WTC11 (cell line): ENCODE measurements around the gene CALN1. TPM values are rescaled to one million over a fixed set of nuclear protein-coding genes. Genes with fewer than 3 reads are reported as not detected.

Experiments
- ATAC-seq: fragments of 200-7000 bp; cut with Tn5 transposase; 2 replicates; pipeline ENCODE4 v1.10.0; 2021; ENCODE audit warnings: mild to moderate bottlenecking, moderate library complexity
- CTCF ChIA-PET: fragments of 300-600 bp; sonication (Branson Sonifier 250); formaldehyde crosslinking; loops from one replicate; lab custom pipeline; 2021; ENCODE audit warnings: antibody characterized with exemption; lab: Charles Lee
- POLR2A ChIA-PET: fragments of 350-600 bp; sonication (Branson Sonifier 250); formaldehyde crosslinking; loops from one replicate; lab custom pipeline; 2021; ENCODE audit warnings: antibody characterized with exemption; lab: Charles Lee
- DNase-seq: peaks from one replicate; pipeline ENCODE4 v3.0.0; 2021; ENCODE audit warnings: low spot score
- H3K27ac Mint-ChIP-seq: 2 replicates; pipeline ENCODE4 v1.8.0; 2021; ENCODE audit warnings: mixed read lengths
- H3K27me3 Mint-ChIP-seq: 2 replicates; pipeline ENCODE4 v1.8.0; 2021; ENCODE audit warnings: low read depth, mild to moderate bottlenecking, moderate library complexity, mixed read lengths
- H3K36me3 Mint-ChIP-seq: 2 replicates; pipeline ENCODE4 v1.8.0; 2021; ENCODE audit warnings: mixed read lengths
- H3K4me1 Mint-ChIP-seq: 2 replicates; pipeline ENCODE4 v1.8.0; 2022; ENCODE audit warnings: mixed read lengths
- H3K4me3 Mint-ChIP-seq: 2 replicates; pipeline ENCODE4 v1.8.0; 2021; ENCODE audit warnings: mild to moderate bottlenecking, moderate library complexity, mixed read lengths
- H3K9me3 Mint-ChIP-seq: 2 replicates; pipeline ENCODE4 v1.8.0; 2021; ENCODE audit warnings: mixed read lengths
- CDX4 ChIP-seq: fragments of 250-450 bp; sonication (Bioruptor Pico); IDR thresholded peaks from 2 replicates; pipeline ENCODE4 v1.9.0; 2021; ENCODE audit warnings: moderate library complexity, mild to moderate bottlenecking, inconsistent platforms, borderline replicate concordance
- CREM ChIP-seq: sonication (generic); formaldehyde crosslinking; IDR thresholded peaks from 2 replicates; pipeline ENCODE4 v1.8.1; 2022; ENCODE audit warnings: mild to moderate bottlenecking, missing genetic modification reagents, moderate library complexity
- FOXK1 ChIP-seq: sonication (generic); formaldehyde crosslinking; IDR thresholded peaks from 2 replicates; pipeline ENCODE4 v1.8.0; 2022; ENCODE audit warnings: mild to moderate bottlenecking, moderate library complexity, missing genetic modification reagents
- GTF2I ChIP-seq: fragments of 250-450 bp; sonication (Bioruptor Pico); conservative IDR thresholded peaks from 2 replicates; pipeline ENCODE4 v1.4.0; 2021; ENCODE audit warnings: mild to moderate bottlenecking
- HMGA2 ChIP-seq: fragments of 250-450 bp; sonication (Bioruptor Pico); IDR thresholded peaks from 2 replicates; pipeline ENCODE4 v1.4.0; 2021; ENCODE audit warnings: mild to moderate bottlenecking, moderate library complexity
- JAZF1 ChIP-seq: fragments of 250-450 bp; sonication (Bioruptor Pico); IDR thresholded peaks from 2 replicates; pipeline ENCODE4 v1.9.0; 2021; ENCODE audit warnings: moderate library complexity, mild to moderate bottlenecking, inconsistent platforms
- MLX ChIP-seq: sonication (generic); formaldehyde crosslinking; IDR thresholded peaks from 2 replicates; pipeline ENCODE4 v1.8.1; 2023; ENCODE audit warnings: mild to moderate bottlenecking, missing genetic modification reagents, moderate library complexity
- MXD4 ChIP-seq: fragments of 250-450 bp; sonication (Bioruptor Pico); IDR thresholded peaks from 2 replicates; pipeline ENCODE4 v1.8.0; 2021; ENCODE audit warnings: mild to moderate bottlenecking, moderate library complexity, borderline replicate concordance
- NFYB ChIP-seq: sonication (generic); formaldehyde crosslinking; conservative IDR thresholded peaks from 2 replicates; pipeline ENCODE4 v1.8.0; 2022; ENCODE audit warnings: low read depth, missing genetic modification reagents
- NR2C2 ChIP-seq: sonication (generic); formaldehyde crosslinking; IDR thresholded peaks from 2 replicates; pipeline ENCODE4 v1.8.0; 2022; ENCODE audit warnings: mild to moderate bottlenecking, missing genetic modification reagents
- PRRX2 ChIP-seq: fragments of 250-450 bp; sonication (Bioruptor Pico); IDR thresholded peaks from 2 replicates; pipeline ENCODE4 v1.8.0; 2021; ENCODE audit warnings: mild to moderate bottlenecking
- USF1 ChIP-seq: sonication (generic); formaldehyde crosslinking; IDR thresholded peaks from 2 replicates; pipeline ENCODE4 v1.8.0; 2022; ENCODE audit warnings: mild to moderate bottlenecking, missing genetic modification reagents
- ZNF423 ChIP-seq: fragments of 250-450 bp; sonication (Bioruptor Pico); IDR thresholded peaks from 2 replicates; pipeline ENCODE4 v2.1.2; 2022; ENCODE audit warnings: mild to moderate bottlenecking, moderate library complexity
- total RNA-seq: library from RNA; stranded (reverse); gene quantifications from 3 replicates; pipeline ENCODE4 v1.2.3, GENCODE V29; 2021
- TF ChIP-seq, protein P1 (sequence below): fragments of 250-450 bp; sonication (Bioruptor Pico); conservative IDR thresholded peaks from 2 replicates; pipeline ENCODE4 v1.9.0; 2021; ENCODE audit warnings: mild to moderate bottlenecking
- TF ChIP-seq, protein P2 (sequence below): sonication (generic); formaldehyde crosslinking; IDR thresholded peaks from 2 replicates; pipeline ENCODE4 v1.8.0; 2023; ENCODE audit warnings: missing genetic modification reagents
- TF ChIP-seq, protein P3 (sequence below): sonication (generic); formaldehyde crosslinking; IDR thresholded peaks from 2 replicates; pipeline ENCODE4 v1.8.1; 2022; ENCODE audit warnings: mild to moderate bottlenecking, missing genetic modification reagents, moderate library complexity, borderline replicate concordance
- TF ChIP-seq, protein P4 (sequence below): sonication (generic); formaldehyde crosslinking; IDR thresholded peaks from 2 replicates; pipeline ENCODE4 v1.8.1; 2022; ENCODE audit warnings: mild to moderate bottlenecking, moderate library complexity, missing genetic modification reagents

Gene CALN1
- total RNA-seq, 1 experiment from 2014 or later, result 10.5 TPM

DNA sequence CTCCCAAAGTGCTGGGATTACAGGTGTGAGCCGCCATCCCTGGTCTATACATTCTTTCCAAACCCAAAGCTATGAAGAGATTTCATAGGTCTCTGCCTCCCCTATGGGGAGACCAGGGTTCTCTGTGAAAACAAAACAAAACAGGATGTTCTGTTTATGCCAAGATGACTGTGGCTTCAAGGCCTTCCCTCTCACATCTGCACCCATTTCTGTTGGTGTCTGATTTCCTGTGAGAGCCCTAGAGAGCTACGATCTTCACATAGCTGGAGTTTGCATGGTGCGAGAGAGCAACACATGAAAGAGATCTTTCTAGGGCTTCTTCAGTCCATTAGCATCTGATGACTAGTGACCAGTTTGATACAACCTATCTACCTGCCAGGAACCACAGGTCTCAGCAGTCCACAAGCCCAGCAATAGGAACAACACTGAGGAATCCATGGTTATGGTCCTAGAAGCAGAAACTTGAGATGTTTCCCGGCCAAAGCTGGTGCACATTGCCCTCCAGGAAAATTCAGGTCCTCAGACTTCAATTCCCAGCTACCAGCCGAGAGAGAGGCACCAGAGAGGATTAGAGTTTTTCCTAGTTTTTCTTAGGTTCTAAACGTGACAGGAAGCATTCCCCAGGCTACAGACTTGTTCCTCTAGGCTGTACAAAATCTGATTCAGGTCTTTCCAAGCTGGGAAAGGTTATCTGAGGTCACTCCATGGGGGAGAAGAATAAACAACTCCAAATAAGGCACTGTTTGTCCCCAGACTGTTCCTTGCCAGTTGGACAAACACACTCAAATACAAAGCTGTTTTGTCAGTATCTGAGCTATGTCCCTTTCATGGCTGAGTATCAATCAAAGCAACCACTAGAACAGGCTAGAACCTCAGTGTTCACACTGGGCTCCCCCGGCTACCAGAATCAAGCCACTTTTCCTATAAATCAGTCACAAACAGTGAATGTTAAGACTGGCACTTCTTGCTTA lies 259.7 kb downstream of the CALN1 start:
- ChIA-PET POLR2A (no interaction called here), CTCF (interaction anchor here (0.6 to 3.2 kb wide), 2 partner anchors 9 to 279 kb away, joined by 3 to 21 read pairs; no protein-coding TSS in a partner anchor)
- Mint-ChIP-seq H3K27ac (no peak overlapping the region), H3K4me3 (no peak overlapping the region), H3K27me3 (no peaks in the 10 kb centered on the region), H3K36me3 (peaks cover 5% of the 10 kb centered on the region), H3K9me3 (peaks cover 3% of the 10 kb centered on the region; the same call in 1 of the 2 replicates), H3K4me1 (peaks cover 11% of the 10 kb centered on the region)
- ATAC-seq (no peak), DNase-seq (no peak)
- TF ChIP-seq CDX4 (CRISPR knock-in tag) (no peak), MXD4 (CRISPR knock-in tag) (no peak)
- TF ChIP-seq, protein P1, sequence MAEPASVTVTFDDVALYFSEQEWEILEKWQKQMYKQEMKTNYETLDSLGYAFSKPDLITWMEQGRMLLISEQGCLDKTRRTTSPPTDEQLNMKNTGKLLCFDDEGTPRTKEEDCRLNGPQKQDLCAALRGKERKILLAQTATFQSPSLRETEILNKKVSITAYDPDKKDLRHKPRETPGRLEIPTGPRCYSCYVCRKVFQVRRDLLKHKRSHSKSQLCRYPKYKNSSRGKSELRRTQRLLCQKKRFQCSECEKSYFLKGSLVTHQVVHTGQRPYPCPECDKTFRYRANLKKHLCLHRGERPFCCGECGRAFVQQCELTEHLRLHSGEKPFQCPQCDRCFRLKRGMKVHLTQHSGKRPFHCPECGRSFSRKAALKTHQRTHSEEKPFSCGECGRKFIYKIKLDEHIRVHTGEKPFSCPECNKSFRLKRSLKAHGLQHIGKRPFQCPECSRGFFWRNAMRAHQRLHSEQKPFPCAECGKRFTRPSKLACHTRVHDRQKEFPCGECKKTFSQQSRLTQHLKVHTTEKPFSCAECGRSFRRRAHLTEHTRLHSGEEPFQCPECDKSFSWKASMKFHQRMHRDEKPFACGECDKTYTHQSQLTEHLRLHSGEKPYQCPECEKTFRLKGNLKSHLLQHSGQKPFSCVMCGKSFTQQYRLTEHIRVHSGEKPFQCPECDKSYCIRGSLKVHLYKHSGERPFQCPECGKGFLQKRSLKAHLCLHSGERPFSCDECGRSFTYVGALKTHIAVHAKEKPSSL (CRISPR knock-in tag), result no peak
- TF ChIP-seq, protein P2, sequence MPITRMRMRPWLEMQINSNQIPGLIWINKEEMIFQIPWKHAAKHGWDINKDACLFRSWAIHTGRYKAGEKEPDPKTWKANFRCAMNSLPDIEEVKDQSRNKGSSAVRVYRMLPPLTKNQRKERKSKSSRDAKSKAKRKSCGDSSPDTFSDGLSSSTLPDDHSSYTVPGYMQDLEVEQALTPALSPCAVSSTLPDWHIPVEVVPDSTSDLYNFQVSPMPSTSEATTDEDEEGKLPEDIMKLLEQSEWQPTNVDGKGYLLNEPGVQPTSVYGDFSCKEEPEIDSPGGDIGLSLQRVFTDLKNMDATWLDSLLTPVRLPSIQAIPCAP, result no peak

- H3K4me3 Mint-ChIP-seq, result no peak overlapping the region
- DNase-seq (no peak), ATAC-seq (no peak)
- H3K9me3 Mint-ChIP-seq, result peaks cover 64% of the 10 kb centered on the region
- H3K36me3 Mint-ChIP-seq, result peaks cover 61% of the 10 kb centered on the region
- peaks cover 6% of the 10 kb centered on the region for H3K27me3 Mint-ChIP-seq
- ChIA-PET CTCF (no interaction called here), POLR2A (no interaction called here)
- H3K27ac Mint-ChIP-seq, result no peak overlapping the region
- no peaks in the 10 kb centered on the region for H3K4me1 Mint-ChIP-seq
- TF ChIP-seq FOXK1 (CRISPR knock-in tag) (no peak), JAZF1 (CRISPR knock-in tag) (no peak)
Measured at GRCh38 chr7:72140566-72140965, 271.6 kb downstream of the CALN1 start.

GRCh38 chr7:72127136-72127535 lies 285.0 kb downstream of the CALN1 start:
- TF ChIP-seq MXD4 (CRISPR knock-in tag), result no peak
- DNase-seq, result no peak
- Mint-ChIP-seq H3K9me3 (peaks cover 26% of the 10 kb centered on the region), H3K27ac (no peak overlapping the region; the same call in 1 of the 2 replicates), H3K36me3 (peaks cover 13% of the 10 kb centered on the region), H3K4me3 (no peak overlapping the region), H3K27me3 (no peaks in the 10 kb centered on the region), H3K4me1 (no peaks in the 10 kb centered on the region)
- POLR2A ChIA-PET, result no interaction called here
- ATAC-seq, result no peak
- CTCF ChIA-PET, result interaction anchor here (1.2 kb wide), 1 partner anchor 34 kb away, joined by 5 read pairs; no protein-coding TSS in a partner anchor

DNA sequence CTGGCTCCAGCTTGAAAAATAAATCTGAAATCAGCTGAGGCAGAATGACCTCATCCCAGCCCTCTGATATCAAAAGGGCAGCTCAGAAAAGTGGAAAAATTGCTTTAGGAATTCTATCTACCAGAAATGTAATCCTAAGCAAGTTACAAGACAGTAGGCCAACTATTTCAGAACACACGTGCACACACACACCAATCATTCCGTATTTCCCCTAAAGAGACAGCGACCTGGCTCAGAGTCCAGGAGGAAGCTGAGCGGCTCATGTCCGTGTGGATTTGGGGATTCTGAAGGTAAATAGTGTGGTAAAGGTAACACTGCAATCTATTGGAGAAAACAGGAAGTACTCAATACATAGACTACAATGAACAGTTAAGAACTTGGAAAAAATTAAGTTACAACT lies 288.2 kb downstream of the CALN1 start:
- Mint-ChIP-seq H3K36me3 (peaks cover 15% of the 10 kb centered on the region), H3K27ac (no peak overlapping the region), H3K4me3 (no peak overlapping the region), H3K27me3 (no peaks in the 10 kb centered on the region), H3K4me1 (no peaks in the 10 kb centered on the region), H3K9me3 (peaks cover 18% of the 10 kb centered on the region)
- ATAC-seq, result no peak
- ChIA-PET POLR2A (no interaction called here), CTCF (interaction anchor here (2.5 kb wide), 1 partner anchor 38 kb away, joined by 9 read pairs; no protein-coding TSS in a partner anchor)
- no peak for DNase-seq
- TF ChIP-seq, protein P3, sequence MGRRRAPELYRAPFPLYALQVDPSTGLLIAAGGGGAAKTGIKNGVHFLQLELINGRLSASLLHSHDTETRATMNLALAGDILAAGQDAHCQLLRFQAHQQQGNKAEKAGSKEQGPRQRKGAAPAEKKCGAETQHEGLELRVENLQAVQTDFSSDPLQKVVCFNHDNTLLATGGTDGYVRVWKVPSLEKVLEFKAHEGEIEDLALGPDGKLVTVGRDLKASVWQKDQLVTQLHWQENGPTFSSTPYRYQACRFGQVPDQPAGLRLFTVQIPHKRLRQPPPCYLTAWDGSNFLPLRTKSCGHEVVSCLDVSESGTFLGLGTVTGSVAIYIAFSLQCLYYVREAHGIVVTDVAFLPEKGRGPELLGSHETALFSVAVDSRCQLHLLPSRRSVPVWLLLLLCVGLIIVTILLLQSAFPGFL (CRISPR knock-in tag), result no peak
- TF ChIP-seq HMGA2 (CRISPR knock-in tag) (no peak), MLX (CRISPR knock-in tag) (no peak), JAZF1 (CRISPR knock-in tag) (no peak), ZNF423 (no peak), NR2C2 (no peak), GTF2I (no peak), CREM (no peak), USF1 (CRISPR knock-in tag) (no peak), NFYB (CRISPR knock-in tag) (no peak), PRRX2 (CRISPR knock-in tag) (no peak)
- TF ChIP-seq, protein P4, sequence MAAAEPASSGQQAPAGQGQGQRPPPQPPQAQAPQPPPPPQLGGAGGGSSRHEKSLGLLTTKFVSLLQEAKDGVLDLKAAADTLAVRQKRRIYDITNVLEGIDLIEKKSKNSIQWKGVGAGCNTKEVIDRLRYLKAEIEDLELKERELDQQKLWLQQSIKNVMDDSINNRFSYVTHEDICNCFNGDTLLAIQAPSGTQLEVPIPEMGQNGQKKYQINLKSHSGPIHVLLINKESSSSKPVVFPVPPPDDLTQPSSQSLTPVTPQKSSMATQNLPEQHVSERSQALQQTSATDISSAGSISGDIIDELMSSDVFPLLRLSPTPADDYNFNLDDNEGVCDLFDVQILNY (CRISPR knock-in tag), result no peak
- TF ChIP-seq, protein P2, result no peak
